NCI-H2196 treated with DMSO at 0.1 percent for 48 hours (cell line): ENCODE results near the gene FER.
"Not testable (repeated sequence)": the region's sequence is repeated elsewhere in the genome, so short reads cannot be mapped to it uniquely, and the experiment has no call there.

Source experiments
- DNase-seq: peaks from one replicate; lab custom pipeline; 2025; ENCODE audit not compliant: unreplicated experiment; lab: John Stamatoyannopoulos, UW

FER gene

DNA sequence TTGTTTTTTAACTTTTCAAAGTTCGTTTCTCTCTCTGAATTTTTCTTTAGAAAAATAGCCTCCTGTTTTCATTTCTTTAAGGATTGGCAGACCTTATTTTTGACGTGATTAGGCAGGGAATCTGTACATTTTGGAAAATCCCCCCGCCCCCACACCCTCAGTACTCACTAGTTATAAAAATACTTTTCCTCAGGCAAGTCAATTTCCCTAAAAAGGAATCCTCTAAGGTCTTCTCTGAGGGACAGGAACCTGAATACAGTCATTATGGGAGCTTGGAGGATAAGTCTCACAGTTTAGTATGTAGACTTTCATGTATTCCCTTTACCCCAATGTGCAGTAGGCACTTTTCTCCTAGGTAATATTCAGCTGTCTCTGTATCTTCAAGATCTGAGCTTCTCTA lies 3.9 kb upstream of the FER start:
- no peak for DNase-seq

DNA sequence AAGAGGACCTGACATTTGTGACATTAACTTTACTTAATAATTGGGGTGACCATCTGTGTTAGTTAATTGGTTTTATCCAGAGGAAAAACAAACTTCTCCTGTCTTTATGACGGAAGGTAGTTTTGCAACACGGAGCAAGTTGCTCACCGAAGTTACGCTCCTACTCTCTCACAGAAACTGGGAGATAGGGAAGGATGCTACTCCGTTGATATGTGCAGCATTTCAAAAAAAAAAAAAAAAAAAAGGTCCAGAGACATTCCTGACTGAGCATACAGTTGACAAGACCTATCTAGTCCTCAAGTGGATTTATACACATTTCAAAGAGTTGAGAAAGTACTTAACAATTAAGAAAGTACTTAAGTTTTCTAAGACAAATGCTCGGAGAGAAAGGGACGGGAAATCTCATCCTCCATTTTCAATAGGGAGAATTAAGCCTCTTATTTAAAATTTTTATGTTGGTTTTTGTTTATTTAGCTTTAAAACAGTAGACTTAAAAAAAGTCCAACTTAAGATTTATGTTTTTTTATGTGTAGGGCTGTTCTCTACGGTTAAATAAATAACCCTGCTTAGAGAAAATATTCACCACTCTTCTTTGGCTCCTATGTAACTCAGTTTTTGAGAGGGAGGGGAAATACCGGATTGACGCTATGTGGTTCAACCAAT lies 455 bp upstream of the FER start:
- no peak for DNase-seq

- DNase-seq: peak; percentile 97
These were observed 867 bp downstream of the FER start for GRCh38 chr5:108748401-108749127.

- DNase-seq: no peak
These were observed 1.6 kb downstream of the FER start for GRCh38 chr5:108749128-108749861.

GRCh38 chr5:108753331-108753730 lies 5.6 kb downstream of the FER start:
- DNase-seq: no peak

DNA sequence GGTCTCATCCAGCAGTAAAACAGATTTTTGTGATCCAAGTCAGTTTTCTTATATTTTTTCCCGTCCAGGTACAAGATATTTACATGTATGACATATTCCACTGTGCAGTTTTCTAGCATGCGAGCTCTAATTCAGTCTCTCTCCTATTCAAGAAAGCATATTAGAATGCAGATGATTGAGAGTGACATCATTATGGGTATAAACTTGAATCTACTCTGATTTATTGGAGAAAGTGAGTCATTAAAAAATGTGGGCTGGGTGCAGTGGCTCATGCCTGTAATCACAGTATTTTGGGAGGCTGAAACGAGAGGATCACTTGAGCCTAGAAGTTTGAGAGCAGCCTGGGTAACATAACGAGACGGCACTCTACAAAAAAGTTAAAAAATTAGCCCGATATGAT lies 6.2 kb downstream of the FER start:
- no peak for DNase-seq

GRCh38 chr5:108760512-108760911 lies 12.8 kb downstream of the FER start:
- no peak for DNase-seq

DNA sequence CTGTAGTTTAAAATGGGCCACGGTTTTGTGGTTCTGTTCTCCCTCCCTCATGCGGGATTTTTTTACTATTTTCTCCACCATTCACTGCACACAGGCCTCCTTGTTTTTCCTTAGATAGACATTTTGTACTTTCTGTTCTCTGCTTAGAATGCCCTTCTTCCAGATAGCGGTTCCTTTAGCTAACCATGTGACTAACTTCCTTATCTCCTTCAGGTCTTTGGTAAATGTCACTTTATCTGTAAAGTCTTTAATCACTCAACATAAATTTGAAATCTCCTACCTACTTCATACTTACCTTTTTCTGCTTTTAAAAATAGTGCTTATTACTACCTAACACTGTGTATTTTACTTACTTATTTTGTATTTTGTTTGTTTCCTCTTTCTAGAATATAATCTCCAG lies 15.0 kb downstream of the FER start:
- DNase-seq: no peak

GRCh38 chr5:108763222-108763916 lies 15.7 kb downstream of the FER start:
- DNase-seq: no peak

DNA sequence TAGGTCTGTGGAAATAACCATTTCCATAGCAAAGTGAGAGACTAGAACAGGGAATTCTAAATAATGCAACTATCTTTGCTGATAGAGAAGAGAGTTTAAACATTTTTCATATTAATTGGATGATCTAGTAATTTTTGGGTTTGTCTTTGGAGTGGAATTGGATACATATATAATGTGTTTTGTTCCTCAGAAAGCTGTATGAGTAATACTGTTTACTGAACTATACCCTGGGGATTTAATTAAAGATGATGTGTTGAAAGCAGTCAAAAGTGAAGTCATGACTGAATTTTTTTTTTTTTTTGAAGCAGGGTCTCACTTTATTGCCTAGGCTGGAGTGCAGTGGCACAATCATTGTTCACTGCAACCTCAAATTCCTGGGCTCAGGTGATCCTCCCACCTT lies 17.9 kb downstream of the FER start:
- DNase-seq: no peak

DNA sequence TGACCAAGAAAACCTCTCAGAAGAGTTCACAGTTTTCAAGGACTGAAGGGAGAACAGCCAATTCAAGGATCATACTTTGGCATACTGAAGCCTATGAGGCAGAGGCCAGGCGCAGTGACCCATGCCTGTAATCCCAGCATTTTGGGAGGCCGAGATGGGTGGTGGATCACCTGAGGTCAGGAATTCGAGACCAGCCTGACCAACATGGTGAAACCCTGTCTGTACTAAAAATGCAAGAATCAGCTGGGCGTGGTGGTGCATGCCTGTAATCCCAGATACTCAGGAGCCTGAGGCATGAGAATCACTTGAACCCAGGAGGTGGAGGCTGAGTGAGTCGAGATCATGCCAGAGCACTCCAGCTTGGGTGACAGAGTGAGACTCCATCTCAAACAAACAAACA lies 19.2 kb downstream of the FER start:
- not testable (repeated sequence) for DNase-seq

DNA sequence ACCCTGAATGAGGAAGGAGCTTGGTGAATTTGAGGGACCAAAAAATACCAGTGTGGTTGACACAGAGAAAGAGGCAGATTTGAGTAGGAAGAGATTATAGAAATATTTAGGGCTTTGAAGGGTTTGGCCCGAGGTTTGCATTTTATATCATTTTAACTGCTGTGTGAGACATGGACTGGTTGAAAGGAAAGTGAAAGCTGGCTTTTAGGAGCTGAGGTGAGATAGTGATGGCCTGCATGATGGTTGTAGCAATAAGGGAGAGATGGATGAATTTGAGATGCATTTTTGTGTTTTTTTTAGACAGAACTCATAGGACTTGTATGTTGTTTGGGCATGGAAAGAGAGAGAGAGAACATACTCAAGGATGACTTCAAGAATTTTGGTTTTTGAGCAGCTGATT lies 21.7 kb downstream of the FER start:
- DNase-seq: no peak

DNA sequence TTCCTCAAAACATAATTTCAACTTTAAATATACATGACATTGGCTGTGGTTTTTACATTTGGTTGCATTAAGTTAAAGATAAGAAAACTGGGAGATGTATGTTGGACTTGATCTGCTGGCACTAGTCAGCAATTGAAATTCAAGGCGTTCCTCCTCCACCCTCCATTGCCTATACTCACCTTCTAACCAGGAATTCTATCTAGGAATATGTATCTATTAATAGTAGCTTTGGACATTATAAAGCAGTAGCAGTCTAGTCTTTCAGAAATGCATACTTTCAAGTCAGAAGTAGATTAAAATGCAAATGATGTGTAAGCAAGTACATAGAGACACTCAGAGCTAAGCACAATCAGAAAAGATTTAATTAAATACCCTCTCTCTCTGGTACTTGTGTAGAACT lies 24.9 kb downstream of the FER start:
- DNase-seq: no peak

DNA sequence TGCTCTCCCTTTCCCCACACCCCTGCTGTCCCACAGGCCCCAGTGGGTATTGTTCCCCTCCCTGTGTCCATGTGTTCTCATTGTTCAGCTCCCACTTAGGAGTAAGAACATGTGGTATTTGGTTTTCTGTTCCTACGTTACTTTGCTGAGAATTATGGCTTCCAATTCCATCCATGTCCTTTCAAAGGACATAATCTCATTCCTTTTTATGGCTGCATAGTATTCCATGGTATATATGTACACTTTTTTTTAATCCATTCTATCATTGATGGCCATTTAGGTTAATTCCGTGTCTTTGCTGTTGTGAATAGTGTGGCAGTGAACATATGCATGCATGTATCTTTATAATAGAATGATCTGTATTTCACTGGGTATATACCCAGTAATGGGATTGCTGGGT lies 25.6 kb downstream of the FER start:
- no peak for DNase-seq

GRCh38 chr5:108774079-108774478 lies 26.4 kb downstream of the FER start:
- DNase-seq: not testable (repeated sequence)

DNA sequence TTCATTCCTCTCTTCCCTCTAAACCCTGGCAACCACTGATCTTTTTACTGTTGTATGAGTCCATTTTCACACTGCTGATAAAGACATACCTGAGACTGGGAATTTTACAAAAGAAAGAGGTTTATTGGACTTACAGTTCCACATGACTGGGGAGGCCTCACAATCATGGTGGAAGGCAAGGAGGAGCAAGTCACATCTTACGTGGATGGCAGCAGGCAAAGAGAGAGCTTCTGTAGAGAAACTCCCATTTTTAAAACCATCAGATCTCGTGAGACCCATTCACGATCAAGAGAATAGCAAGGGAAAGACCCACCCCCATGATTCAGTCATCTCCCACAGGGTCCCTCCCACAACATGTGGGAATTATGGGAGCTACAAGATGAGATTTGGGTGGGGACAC lies 29.9 kb downstream of the FER start:
- not testable (repeated sequence) for DNase-seq

DNA sequence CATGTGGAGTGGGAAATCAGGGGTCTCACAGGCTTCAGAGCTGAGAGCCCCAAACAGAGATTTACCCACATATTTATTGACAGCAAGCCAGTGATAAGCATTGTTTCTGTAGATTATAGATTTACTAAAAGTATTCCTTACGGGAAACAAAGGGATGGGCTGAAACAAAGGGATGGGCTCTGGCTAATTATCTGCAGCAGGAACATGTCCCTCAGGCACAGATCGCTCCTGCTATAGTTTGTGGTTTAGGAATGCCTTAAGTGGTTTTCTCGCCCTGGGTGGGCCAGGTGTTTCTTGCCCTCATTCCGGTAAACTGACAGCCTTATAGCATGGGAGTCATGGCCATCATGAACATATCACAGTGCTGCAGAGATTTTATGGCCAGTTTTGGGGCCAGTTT lies 36.9 kb downstream of the FER start:
- DNase-seq: not testable (repeated sequence)

DNA sequence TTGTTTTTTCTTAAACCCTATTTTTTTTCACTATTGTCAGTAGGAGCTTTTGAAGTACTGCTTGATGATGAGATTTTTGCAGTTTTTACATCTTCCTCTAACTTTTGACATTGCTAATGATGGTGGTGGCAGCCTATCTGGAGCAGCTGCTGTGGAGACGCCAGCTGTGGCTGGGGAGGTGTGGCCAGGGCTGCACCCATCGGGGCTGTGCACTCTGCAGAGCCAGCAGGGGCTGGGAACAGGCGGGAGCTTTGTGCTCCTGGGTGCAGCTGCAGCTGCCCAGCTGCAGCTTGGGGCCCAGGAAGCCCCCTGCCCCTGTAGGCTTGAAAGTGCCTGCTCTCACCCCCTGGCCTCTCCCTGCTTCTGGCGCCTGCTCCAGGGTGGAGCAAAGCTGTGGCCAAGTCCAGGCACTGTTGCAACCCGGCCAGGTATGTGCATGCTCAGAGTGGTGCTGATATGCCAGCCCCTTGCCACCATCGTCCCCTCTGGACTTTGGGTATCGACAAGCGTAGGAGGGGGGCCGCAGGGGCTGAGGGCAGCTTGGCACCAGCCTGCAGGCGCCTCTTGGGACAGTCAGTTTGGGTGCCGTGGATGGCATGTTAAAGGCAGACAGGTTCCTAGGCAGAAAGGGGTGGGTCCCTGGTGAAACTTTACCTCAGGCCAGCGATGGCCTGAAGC lies 39.2 kb downstream of the FER start:
- no peak for DNase-seq

GRCh38 chr5:108788142-108788541 lies 40.4 kb downstream of the FER start:
- no peak for DNase-seq

GRCh38 chr5:108793207-108793606 lies 45.5 kb downstream of the FER start:
- DNase-seq: no peak

DNA sequence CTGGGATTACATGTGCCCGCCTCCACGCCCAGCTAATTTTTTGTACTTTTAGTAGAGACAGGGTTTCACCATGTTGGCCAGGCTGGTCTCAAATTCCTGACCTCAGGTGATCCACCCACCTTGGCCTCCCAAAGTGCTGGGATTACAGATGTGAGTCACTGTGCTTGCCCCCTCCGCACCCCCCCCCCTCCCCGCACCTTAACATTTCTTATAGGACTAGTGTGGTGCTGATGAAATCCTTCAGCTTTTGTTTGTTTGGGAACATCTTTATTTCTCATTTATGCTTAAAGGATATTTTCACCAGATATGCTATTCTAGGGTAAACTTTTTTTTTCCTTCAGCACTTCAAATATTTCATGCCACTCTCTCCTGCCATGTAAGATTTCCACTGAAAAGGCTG lies 46.7 kb downstream of the FER start:
- DNase-seq: not testable (repeated sequence)
